ENCODE measurements around the gene CCDC30.
A peak's percentile ranks its signal among the peaks of the same experiment; 100 is the strongest.
"Not testable (repeated sequence)": the region's sequence is repeated elsewhere in the genome, so short reads cannot be mapped to it uniquely, and the experiment has no call there.

The CCDC30 gene

GRCh38 chr1:42453386-42453785 is 9.7 kb upstream of the CCDC30 start:
- no peak for DNase-seq

GRCh38 chr1:42454403-42454802 is 8.7 kb upstream of the CCDC30 start:
- no peak for DNase-seq

- peak; percentile 65 for DNase-seq
These were observed 6.9 kb upstream of the CCDC30 start, which contains the start of the genes PPCS and ZMYND12 for GRCh38 chr1:42456010-42456753. PPCS (plus strand) TSS chr1:42456543; CDS start chr1:42456566, 23 bp downstream. ZMYND12 (minus strand) TSS chr1:42456022; CDS start chr1:42455997, 25 bp downstream.

GRCh38 chr1:42456754-42457089 is 6.4 kb upstream of the CCDC30 start:
- no peak for DNase-seq

GRCh38 chr1:42461196-42461595 is 1.9 kb upstream of the CCDC30 start:
- DNase-seq: no peak

- no peak for DNase-seq
These were observed 835 bp downstream of the CCDC30 start for GRCh38 chr1:42463921-42464320.

GRCh38 chr1:42466030-42466429 is 2.9 kb downstream of the CCDC30 start:
- no peak for DNase-seq

- no peak for DNase-seq
These were observed 6.6 kb downstream of the CCDC30 start for GRCh38 chr1:42469727-42470126.

GRCh38 chr1:42476605-42477004 is 13.5 kb downstream of the CCDC30 start:
- DNase-seq: no peak

GRCh38 chr1:42477354-42477753 is 14.3 kb downstream of the CCDC30 start:
- not testable (repeated sequence) for DNase-seq

GRCh38 chr1:42477775-42478174 is 14.7 kb downstream of the CCDC30 start:
- no peak for DNase-seq

GRCh38 chr1:42479621-42480020 is 16.5 kb downstream of the CCDC30 start:
- DNase-seq: peak; percentile 47

GRCh38 chr1:42480921-42481320 is 17.8 kb downstream of the CCDC30 start:
- DNase-seq: peak; percentile 16

- DNase-seq: no peak
These were observed 19.6 kb downstream of the CCDC30 start for GRCh38 chr1:42482635-42483153.

GRCh38 chr1:42484382-42484781 is 21.3 kb downstream of the CCDC30 start:
- peak; percentile 91 for DNase-seq

GRCh38 chr1:42490237-42490636 is 27.2 kb downstream of the CCDC30 start:
- DNase-seq: no peak

- not testable (repeated sequence) for DNase-seq
These were observed 38.9 kb downstream of the CCDC30 start for GRCh38 chr1:42502031-42502430.

- no peak for DNase-seq
These were observed 41.5 kb downstream of the CCDC30 start for GRCh38 chr1:42504535-42505128.

GRCh38 chr1:42506576-42506975 is 43.5 kb downstream of the CCDC30 start:
- no peak for DNase-seq

GRCh38 chr1:42511581-42512155 is 48.6 kb downstream of the CCDC30 start:
- DNase-seq: not testable (repeated sequence)

GRCh38 chr1:42518908-42519307 is 55.8 kb downstream of the CCDC30 start:
- no peak for DNase-seq

- DNase-seq: no peak
These were observed 60.1 kb downstream of the CCDC30 start for GRCh38 chr1:42523171-42523570.

GRCh38 chr1:42524330-42524729 is 61.2 kb downstream of the CCDC30 start:
- DNase-seq: no peak

GRCh38 chr1:42529724-42530181 is 66.7 kb downstream of the CCDC30 start:
- peak; percentile 58 for DNase-seq
